Loucy (cell line): ENCODE data around the gene TMEM129.

Experiments
- CTCF ChIP-seq: fragments of 200-600 bp; sonication (generic); conservative IDR thresholded peaks from 2 replicates; pipeline ENCODE4 v1.5.1; 2014; ENCODE audit warnings: mild to moderate bottlenecking, antibody characterized with exemption, low read length
- EZH2phosphoT487 ChIP-seq: fragments of 200-600 bp; IDR thresholded peaks from 2 replicates; pipeline ENCODE4 v1.6.1; 2018; ENCODE audit warnings: antibody characterized with exemption, mild to moderate bottlenecking, moderate library complexity, borderline replicate concordance

GRCh38 chr4:1678244-1678643, 42.9 kb downstream of the TMEM129 start:
- TF ChIP-seq CTCF (no peak), EZH2phosphoT487 (no peak)
